Smooth muscle cell (in vitro differentiated cells): Measurements from ENCODE around the gene LATS2. TPM values are rescaled to one million over a fixed set of nuclear protein-coding genes. Genes with fewer than 3 reads are reported as not detected.

Experiments
- DNase-seq: peaks from one replicate; lab custom pipeline; 2025; ENCODE audit not compliant: unreplicated experiment; lab: John Stamatoyannopoulos, UW
- H2AFZ ChIP-seq: fragments of 200-600 bp; sonication (generic); 2 replicates; pipeline ENCODE4 v1.6.0; 2016; ENCODE audit warnings: antibody characterized with exemption, low read depth, mild to moderate bottlenecking
- H3F3A ChIP-seq: fragments of 200-600 bp; sonication (generic); 2 replicates; pipeline ENCODE4 v1.6.0; 2017; ENCODE audit warnings: antibody characterized with exemption, low read depth
- H3K27ac ChIP-seq: fragments of 200-600 bp; sonication (generic); 2 replicates; pipeline ENCODE4 v1.5.1; 2016; ENCODE audit warnings: low read depth, mild to moderate bottlenecking
- H3K27me3 ChIP-seq: fragments of 200-600 bp; sonication (generic); 2 replicates; pipeline ENCODE4 v1.6.1; 2016; ENCODE audit warnings: low read depth, mild to moderate bottlenecking
- H3K36me3 ChIP-seq: fragments of 200-600 bp; sonication (generic); 2 replicates; pipeline ENCODE4 v1.5.1; 2016; ENCODE audit warnings: low read depth
- H3K4me1 ChIP-seq: fragments of 200-600 bp; sonication (generic); 2 replicates; pipeline ENCODE4 v1.5.1; 2016; ENCODE audit warnings: low read depth
- H3K4me2 ChIP-seq: fragments of 200-600 bp; sonication (generic); 2 replicates; pipeline ENCODE4 v1.6.0; 2016; ENCODE audit warnings: mild to moderate bottlenecking
- H3K4me3 ChIP-seq: fragments of 200-600 bp; sonication (generic); 2 replicates; pipeline ENCODE4 v1.5.1; 2016; ENCODE audit warnings: mild to moderate bottlenecking
- H3K79me2 ChIP-seq: fragments of 200-600 bp; sonication (generic); 2 replicates; pipeline ENCODE4 v1.6.0; 2016; ENCODE audit warnings: low read depth, mild to moderate bottlenecking
- H3K9ac ChIP-seq: fragments of 200-600 bp; sonication (generic); 2 replicates; pipeline ENCODE4 v1.6.0; 2016; ENCODE audit warnings: low read depth
- H3K9me3 ChIP-seq: fragments of 200-600 bp; sonication (generic); replicated peaks from 2 replicates; pipeline ENCODE4 v1.5.1; 2016; ENCODE audit warnings: low read depth
- H4K20me1 ChIP-seq: fragments of 200-600 bp; sonication (generic); 2 replicates; pipeline ENCODE4 v1.6.0; 2016; ENCODE audit warnings: low read depth
- WGBS: methylation state at CpG from one replicate; pipeline ENCODE4 v1.1.7; 2016; ENCODE audit warnings: low lambda C conversion rate; 5-methylcytosine and 5-hydroxymethylcytosine counted together
- polyA plus RNA-seq: library from polyadenylated mRNA; unstranded; fragments of >200 nt; fragmentation: Nextera tagmentation; extraction: Ambion mirVana; gene quantifications from 2 replicates; pipeline ENCODE4 v1.2.1, GENCODE V29; 2016
- total RNA-seq: library from RNA; depleted of rRNA; stranded (reverse); fragments of >200 nt; gene quantifications from 2 replicates; pipeline ENCODE4 v1.2.3, GENCODE V29; 2014
- TF ChIP-seq, protein P1 (sequence below): fragments of 200-600 bp; sonication (generic); IDR thresholded peaks from 2 replicates; pipeline ENCODE4 v1.5.1; 2017; ENCODE audit warnings: borderline replicate concordance, mild to moderate bottlenecking, antibody characterized with exemption; ENCODE audit not compliant: insufficient read depth, poor library complexity, severe bottlenecking

Gene LATS2
- total and polyA plus RNA-seq, 2 experiments from 2014 or later, result 6.9 to 20.8 TPM

DNA sequence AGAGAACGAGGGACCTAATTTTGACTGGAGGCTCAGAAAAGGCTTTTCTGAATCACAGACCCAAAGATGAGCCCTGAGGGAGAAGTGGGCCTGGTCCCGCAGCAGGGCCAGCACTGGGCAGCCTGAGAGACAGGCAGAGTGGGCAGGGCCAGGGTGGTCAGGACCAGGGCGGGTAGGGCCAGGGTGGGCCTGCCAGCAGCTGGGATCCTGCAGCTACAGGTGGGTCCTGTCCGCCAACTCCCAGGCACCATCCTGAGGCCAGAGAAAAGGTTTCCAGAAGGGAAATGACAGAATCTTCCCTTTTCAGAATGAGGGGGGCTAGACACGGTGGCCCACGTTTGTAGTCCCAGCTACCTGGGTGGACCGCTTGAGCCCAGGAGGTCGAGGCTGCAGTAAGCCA, 23.7 kb downstream of the LATS2 start:
- Histone ChIP-seq H4K20me1 (peaks cover 100% of the 10 kb centered on the region), H3K27ac (no peak overlapping the region), H3F3A (peaks cover 16% of the 10 kb centered on the region), H3K9me3 (no peaks in the 10 kb centered on the region), H3K4me3 (no peak overlapping the region), H2AFZ (no peak overlapping the region), H3K4me2 (no peak overlapping the region), H3K9ac (no peak overlapping the region), H3K79me2 (peaks cover 98% of the 10 kb centered on the region), H3K27me3 (no peaks in the 10 kb centered on the region), H3K36me3 (no peaks in the 10 kb centered on the region), H3K4me1 (peaks cover 21% of the 10 kb centered on the region)
- TF ChIP-seq, protein P1, sequence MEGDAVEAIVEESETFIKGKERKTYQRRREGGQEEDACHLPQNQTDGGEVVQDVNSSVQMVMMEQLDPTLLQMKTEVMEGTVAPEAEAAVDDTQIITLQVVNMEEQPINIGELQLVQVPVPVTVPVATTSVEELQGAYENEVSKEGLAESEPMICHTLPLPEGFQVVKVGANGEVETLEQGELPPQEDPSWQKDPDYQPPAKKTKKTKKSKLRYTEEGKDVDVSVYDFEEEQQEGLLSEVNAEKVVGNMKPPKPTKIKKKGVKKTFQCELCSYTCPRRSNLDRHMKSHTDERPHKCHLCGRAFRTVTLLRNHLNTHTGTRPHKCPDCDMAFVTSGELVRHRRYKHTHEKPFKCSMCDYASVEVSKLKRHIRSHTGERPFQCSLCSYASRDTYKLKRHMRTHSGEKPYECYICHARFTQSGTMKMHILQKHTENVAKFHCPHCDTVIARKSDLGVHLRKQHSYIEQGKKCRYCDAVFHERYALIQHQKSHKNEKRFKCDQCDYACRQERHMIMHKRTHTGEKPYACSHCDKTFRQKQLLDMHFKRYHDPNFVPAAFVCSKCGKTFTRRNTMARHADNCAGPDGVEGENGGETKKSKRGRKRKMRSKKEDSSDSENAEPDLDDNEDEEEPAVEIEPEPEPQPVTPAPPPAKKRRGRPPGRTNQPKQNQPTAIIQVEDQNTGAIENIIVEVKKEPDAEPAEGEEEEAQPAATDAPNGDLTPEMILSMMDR, result no peak
- 97% methylated on average over 8 of the region's 8 CpGs for WGBS
- DNase-seq, result no peak

DNA sequence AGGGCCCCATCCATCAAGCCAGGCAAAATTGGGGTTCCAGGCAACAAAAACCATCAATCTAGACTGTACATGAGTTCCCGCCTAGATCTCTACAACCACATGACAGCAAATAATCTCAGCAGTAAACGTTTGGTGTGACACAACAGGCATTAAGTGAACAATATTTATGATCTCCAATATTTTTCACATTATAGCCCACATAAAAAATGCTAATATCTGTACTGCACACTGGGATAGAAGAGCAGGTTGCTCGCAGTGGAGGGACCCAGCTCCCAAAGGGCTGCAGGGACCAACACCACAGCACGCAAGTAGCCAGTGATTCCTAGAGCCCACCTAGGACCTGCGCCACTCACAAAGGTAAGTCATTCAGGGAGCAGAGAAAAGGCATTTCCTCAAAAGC, 25.9 kb downstream of the LATS2 start:
- TF ChIP-seq, protein P1, result no peak
- DNase-seq, result no peak
- Histone ChIP-seq H3K27ac (peak overlapping the region; percentile 75), H4K20me1 (peaks cover 99% of the 10 kb centered on the region), H3F3A (peaks cover 14% of the 10 kb centered on the region), H3K4me3 (no peak overlapping the region), H3K27me3 (no peaks in the 10 kb centered on the region), H3K9me3 (no peaks in the 10 kb centered on the region), H3K79me2 (peaks cover 98% of the 10 kb centered on the region), H2AFZ (no peak overlapping the region), H3K9ac (no peak overlapping the region), H3K36me3 (no peaks in the 10 kb centered on the region), H3K4me1 (peaks cover 10% of the 10 kb centered on the region), H3K4me2 (no peak overlapping the region)
- WGBS, result 70% methylated on average over 5 of the region's 5 CpGs

DNA sequence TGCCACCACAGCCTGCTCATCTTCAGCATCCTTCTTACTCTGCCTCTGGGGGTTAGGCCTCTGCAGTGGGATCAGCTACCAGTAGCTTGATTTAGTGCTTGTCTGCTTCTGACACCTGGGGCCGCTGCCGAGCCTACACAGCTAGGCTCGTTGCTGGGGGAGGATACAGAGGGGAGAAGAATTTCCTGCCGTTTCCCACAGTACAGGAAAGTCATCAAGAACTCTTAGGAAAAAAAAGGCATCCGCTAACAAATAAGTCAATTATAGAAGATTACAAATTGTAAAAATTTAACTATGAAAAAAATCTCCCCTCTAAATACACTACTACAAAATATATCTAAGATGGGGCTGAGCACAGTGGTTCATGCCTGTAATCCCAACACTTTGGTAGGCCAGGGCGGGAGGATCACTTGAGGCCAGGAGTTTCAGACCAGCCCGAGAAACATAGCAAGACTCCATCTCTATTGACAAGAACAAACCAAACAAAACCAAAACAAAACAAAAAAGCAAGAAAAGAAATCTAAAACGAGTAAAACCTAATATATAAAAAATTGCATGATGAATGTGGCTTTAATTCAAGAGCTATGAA, 26.7 kb downstream of the LATS2 start:
- Histone ChIP-seq H3K36me3 (no peaks in the 10 kb centered on the region), H3K79me2 (peaks cover 98% of the 10 kb centered on the region), H2AFZ (no peak overlapping the region), H3K27ac (peak overlapping the region; percentile 75), H3K4me2 (peak overlapping the region; percentile 32), H4K20me1 (peaks cover 97% of the 10 kb centered on the region), H3K4me1 (peaks cover 10% of the 10 kb centered on the region), H3K9ac (no peak overlapping the region), H3K27me3 (no peaks in the 10 kb centered on the region), H3K4me3 (no peak overlapping the region), H3F3A (peaks cover 14% of the 10 kb centered on the region), H3K9me3 (no peaks in the 10 kb centered on the region)
- TF ChIP-seq, protein P1, result no peak
- WGBS, result 60% methylated on average over 8 of the region's 8 CpGs
- no peak for DNase-seq

DNA sequence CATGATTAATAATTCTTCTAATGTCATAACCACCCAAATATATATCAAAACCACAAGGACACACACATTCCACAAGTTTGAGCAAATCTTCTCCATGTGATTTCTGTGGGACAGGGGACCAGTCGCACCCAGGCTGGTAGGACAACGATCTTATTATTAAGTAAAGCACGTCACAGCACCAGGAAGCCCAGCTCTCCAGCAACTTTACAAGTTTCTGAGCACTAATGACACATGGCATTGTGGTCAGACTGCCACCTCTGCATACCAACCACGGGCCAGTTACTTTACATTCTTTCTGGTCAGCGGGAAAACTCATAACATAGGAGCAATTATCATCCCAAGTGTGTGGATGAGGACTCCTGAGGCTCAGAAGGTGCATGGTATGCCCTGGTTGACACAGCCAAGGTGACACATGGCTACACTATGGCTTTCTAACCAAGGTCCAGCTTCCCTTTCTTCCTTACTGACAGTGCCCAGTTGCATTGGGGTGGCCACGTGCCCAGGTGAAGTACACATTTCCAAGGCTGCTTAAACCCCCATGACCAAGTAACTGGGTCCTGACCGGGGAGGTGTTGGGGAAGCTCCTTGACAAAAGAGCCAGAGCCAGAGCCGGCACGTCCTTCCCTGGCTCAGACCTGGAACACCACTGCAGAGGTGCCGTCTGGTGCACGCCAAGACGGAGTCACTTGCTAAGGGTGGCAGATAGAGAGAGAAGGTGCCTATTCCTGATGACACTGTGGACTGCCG, 27.4 kb downstream of the LATS2 start:
- H3K79me2 ChIP-seq, result peaks cover 98% of the 10 kb centered on the region
- peak overlapping the region; percentile 32 for H3K4me2 ChIP-seq
- 69% methylated on average over 13 of the region's 13 CpGs for WGBS
- no peaks in the 10 kb centered on the region for H3K36me3 ChIP-seq
- H3K4me1 ChIP-seq, result peaks cover 10% of the 10 kb centered on the region
- peaks cover 97% of the 10 kb centered on the region for H4K20me1 ChIP-seq
- H3K27me3 ChIP-seq, result no peaks in the 10 kb centered on the region
- H3K27ac ChIP-seq, result peak overlapping the region; percentile 75
- DNase-seq, result no peak
- TF ChIP-seq, protein P1, result no peak
- H3F3A ChIP-seq, result peaks cover 14% of the 10 kb centered on the region
- H2AFZ ChIP-seq, result no peak overlapping the region
- H3K4me3 ChIP-seq, result no peak overlapping the region
- no peaks in the 10 kb centered on the region for H3K9me3 ChIP-seq
- no peak overlapping the region for H3K9ac ChIP-seq
